ENCODE measurements around the gene ATP10D. TPM values are rescaled to one million over a fixed set of nuclear protein-coding genes. Genes with fewer than 3 reads are reported as not detected.

Gene ATP10D
- total and polyA plus RNA-seq, 2 donors (not counting 3 experiments of a cell fraction or from before 2014, with no cell fraction given): 34.1 to 40.2 TPM

DNA sequence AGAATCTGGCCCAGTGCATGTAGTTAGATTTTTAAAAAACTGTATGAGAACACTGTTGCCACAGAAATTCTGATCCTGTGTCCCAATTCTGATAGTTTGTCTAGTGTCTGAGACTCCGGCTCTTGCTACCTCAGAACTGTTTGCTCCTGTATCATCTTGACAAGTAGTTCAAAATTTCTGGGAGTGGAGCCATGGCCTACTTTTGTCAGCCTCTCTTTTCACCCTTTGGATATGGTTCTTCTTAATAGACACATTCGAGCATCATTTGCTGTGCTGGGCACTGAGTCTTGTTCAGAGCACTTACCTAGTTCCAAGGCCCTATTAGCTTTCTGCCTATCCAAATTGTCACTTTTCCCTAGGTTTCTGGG lies 46.9 kb downstream of the ATP10D start:
- FAIRE-seq (no peak), DNase-seq (ENCODE audit: low read depth, low spot score) (no peak)
- ChIA-PET CTCF (interaction anchor here (0.9 to 1.5 kb wide), 5 partner anchors 8 to 69 kb away, joined by 3 to 5 read pairs (median 3); partner anchors contain the start of genes ATP10D and COMMD8), POLR2A (no interaction called here)
- peak overlapping the region; percentile 73 for H3K9ac ChIP-seq (replicated peaks; ENCODE audit: extremely low read depth, insufficient read depth, low read length)
- H3K27me3 ChIP-seq (ENCODE audit: control insufficient read depth in 2 of 2, insufficient read depth in 2 of 2, low read length in 2 of 2): no peaks in the 10 kb centered on the region
- H4K20me1 ChIP-seq (replicated peaks; ENCODE audit: control insufficient read depth, extremely low read depth, insufficient read depth, low read length): no peaks in the 10 kb centered on the region
- TF ChIP-seq FOS (IDR thresholded peaks at IDR 0.05; ENCODE audit: borderline replicate concordance, insufficient read depth, low read length) (no peak), POLR2AphosphoS5 (IDR thresholded peaks at IDR 0.05; ENCODE audit: insufficient read depth, low read depth, low read length) (peak; percentile 4), POLR2A (IDR thresholded peaks at IDR 0.05; ENCODE audit: low read depth, low read length) (no peak), EZH2 (IDR thresholded peaks at IDR 0.05; ENCODE audit: borderline replicate concordance, low read depth, low read length, severe bottlenecking) (no peak), MAX (IDR thresholded peaks at IDR 0.05; ENCODE audit: insufficient read depth, insufficient read length) (no peak), GATA2 (IDR thresholded peaks at IDR 0.05; ENCODE audit: insufficient read depth, insufficient read length, low read depth, low read length) (no peak), MYC (IDR thresholded peaks at IDR 0.05; ENCODE audit: low read depth, low read length) (no peak), JUN (IDR thresholded peaks at IDR 0.05; ENCODE audit: borderline replicate concordance, insufficient read depth, insufficient read length, low read depth) (no peak)
- TF ChIP-seq, protein P1, sequence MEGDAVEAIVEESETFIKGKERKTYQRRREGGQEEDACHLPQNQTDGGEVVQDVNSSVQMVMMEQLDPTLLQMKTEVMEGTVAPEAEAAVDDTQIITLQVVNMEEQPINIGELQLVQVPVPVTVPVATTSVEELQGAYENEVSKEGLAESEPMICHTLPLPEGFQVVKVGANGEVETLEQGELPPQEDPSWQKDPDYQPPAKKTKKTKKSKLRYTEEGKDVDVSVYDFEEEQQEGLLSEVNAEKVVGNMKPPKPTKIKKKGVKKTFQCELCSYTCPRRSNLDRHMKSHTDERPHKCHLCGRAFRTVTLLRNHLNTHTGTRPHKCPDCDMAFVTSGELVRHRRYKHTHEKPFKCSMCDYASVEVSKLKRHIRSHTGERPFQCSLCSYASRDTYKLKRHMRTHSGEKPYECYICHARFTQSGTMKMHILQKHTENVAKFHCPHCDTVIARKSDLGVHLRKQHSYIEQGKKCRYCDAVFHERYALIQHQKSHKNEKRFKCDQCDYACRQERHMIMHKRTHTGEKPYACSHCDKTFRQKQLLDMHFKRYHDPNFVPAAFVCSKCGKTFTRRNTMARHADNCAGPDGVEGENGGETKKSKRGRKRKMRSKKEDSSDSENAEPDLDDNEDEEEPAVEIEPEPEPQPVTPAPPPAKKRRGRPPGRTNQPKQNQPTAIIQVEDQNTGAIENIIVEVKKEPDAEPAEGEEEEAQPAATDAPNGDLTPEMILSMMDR (IDR thresholded peaks at IDR 0.05; ENCODE audit: extremely low read depth in 1 of 2, insufficient read depth in 1 of 2, low read depth in 1 of 2, low read length in 2 of 2): no peak
- H3K27ac ChIP-seq (ENCODE audit: insufficient read depth, low read depth, low read length): peak overlapping the region; percentile 81
- dilution Hi-C loops (cut with MboI; ENCODE audit: extremely low pct_ligation_motif_present, low sequenced_read_pairs) (no loop called here), intact Hi-C loops (cut with micrococcal nuclease) (loop anchor here (1.0 kb wide), 5 partner anchors 22 to 69 kb away; partner anchors contain the start of genes ATP10D and COMMD8)
- H3K36me3 ChIP-seq (ENCODE audit: control insufficient read depth in 2 of 2, extremely low read depth in 1 of 2, insufficient read depth in 2 of 2, low read length in 2 of 2): peaks cover 0 to 2% of the 10 kb centered on the region in 2 experiments
- TSS peak; percentile 83 for BruUV-seq (replicated peaks)
- no peaks in the 10 kb centered on the region for H3K9me3 ChIP-seq (replicated peaks; ENCODE audit: control insufficient read depth, insufficient read depth, low read length)
- H3K4me1 ChIP-seq (ENCODE audit: control insufficient read depth, extremely low read depth, insufficient read depth, low read length): peaks cover 39% of the 10 kb centered on the region
- H3K9me1 ChIP-seq (replicated peaks; ENCODE audit: control insufficient read depth, extremely low read depth, insufficient read depth, low read length): no peaks in the 10 kb centered on the region
- H3K79me2 ChIP-seq (ENCODE audit: control insufficient read depth, insufficient read depth, low read length): no peaks in the 10 kb centered on the region
- no peak overlapping the region for H3K4me3 ChIP-seq (replicated peaks in 1 of 3; ENCODE audit: insufficient read depth in 1 of 3, low read depth in 1 of 3, low read length in 3 of 3)
- H2AFZ ChIP-seq (ENCODE audit: low read depth, low read length): peak overlapping the region; percentile 9
- H3K4me2 ChIP-seq (ENCODE audit: insufficient read depth, low read length): peak overlapping the region; percentile 59
